ENCODE results near the gene SUPT20HL2. TPM values are rescaled to one million over a fixed set of nuclear protein-coding genes. Genes with fewer than 3 reads are reported as not detected.

Gene SUPT20HL2
- total and polyA plus RNA-seq, 2 experiments from 2014 or later = not detected

DNA sequence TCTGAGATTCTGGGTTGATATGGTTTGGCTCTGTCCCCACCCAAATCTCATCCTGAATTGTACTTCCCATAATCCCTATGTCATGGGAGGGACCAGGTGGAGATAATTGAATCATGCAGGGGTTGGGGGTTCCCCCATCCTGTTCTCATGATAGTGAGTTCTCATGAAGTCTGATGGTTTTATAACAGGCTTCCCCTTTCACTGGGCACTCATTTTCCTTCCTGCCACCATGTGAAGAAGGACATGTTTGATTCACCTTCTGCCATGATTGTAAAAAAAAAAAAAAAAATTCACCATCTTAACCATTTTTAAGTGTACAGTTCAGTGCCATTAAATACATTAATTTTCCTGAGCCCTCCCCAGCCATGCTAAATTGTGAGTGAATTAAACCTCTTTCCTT, 42.6 kb downstream of the SUPT20HL2 start:
- H3K4me3 ChIP-seq = no peak overlapping the region
- H3K36me3 ChIP-seq (ENCODE audit: low read depth) = no peaks in the 10 kb centered on the region
- TF ChIP-seq EZH2phosphoT487 (IDR thresholded peaks at IDR 0.05; ENCODE audit: insufficient read depth, low read depth) (no peak), EZH2 (IDR thresholded peaks at IDR 0.05; ENCODE audit: insufficient read depth, poor library complexity, severe bottlenecking) (no peak)
- H3K9me2 ChIP-seq (ENCODE audit: insufficient read depth) = no peaks in the 10 kb centered on the region
- peaks cover 7% of the 10 kb centered on the region; the same call in 1 of the 2 replicates for H3K4me1 ChIP-seq (ENCODE audit: insufficient read depth)
- no peaks in the 10 kb centered on the region for H3K27me3 ChIP-seq (replicated peaks; ENCODE audit: insufficient read depth)
- no peaks in the 10 kb centered on the region for H4K20me1 ChIP-seq (ENCODE audit: insufficient read depth)
- no peak for DNase-seq
- no peak overlapping the region for H3K9ac ChIP-seq
- H3K4me2 ChIP-seq (ENCODE audit: unreplicated experiment) = no peak overlapping the region
- no peak overlapping the region for H3K27ac ChIP-seq
- H3K9me3 ChIP-seq (ENCODE audit: low read depth) = no peaks in the 10 kb centered on the region
- in situ Hi-C loops (cut with MboI) = no loop called here
- no peaks in the 10 kb centered on the region; the same call in 1 of the 2 replicates for H3F3A ChIP-seq (ENCODE audit: insufficient read depth)
- H2AFZ ChIP-seq = no peak overlapping the region
- no peaks in the 10 kb centered on the region for H3K79me2 ChIP-seq (ENCODE audit: insufficient read depth)

DNA sequence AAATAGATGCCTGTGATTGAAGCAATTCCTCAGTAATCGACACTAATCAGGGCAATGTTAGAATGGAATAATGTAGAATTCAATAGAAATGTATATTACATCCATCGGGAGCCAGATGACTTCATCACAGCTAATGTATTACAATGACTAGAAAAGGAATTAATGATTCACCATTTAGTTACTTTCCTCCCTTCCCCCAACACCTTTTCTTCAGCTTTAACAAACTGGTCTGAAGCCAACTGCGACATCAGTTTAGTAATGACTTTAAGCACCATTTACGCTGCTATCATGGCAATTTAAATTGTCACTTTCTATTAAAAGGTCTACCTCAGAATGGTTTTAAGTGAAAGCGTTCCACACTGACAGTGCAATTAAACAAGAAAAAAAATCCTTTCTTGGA, 45.1 kb downstream of the SUPT20HL2 start:
- H3K9me2 ChIP-seq (ENCODE audit: insufficient read depth) = no peaks in the 10 kb centered on the region
- H2AFZ ChIP-seq = no peak overlapping the region
- no peaks in the 10 kb centered on the region for H4K20me1 ChIP-seq (ENCODE audit: insufficient read depth)
- TF ChIP-seq EZH2phosphoT487 (IDR thresholded peaks at IDR 0.05; ENCODE audit: insufficient read depth, low read depth) = no peak
- TF ChIP-seq EZH2 (IDR thresholded peaks at IDR 0.05; ENCODE audit: insufficient read depth, poor library complexity, severe bottlenecking) = no peak
- no peak overlapping the region for H3K4me3 ChIP-seq
- WGBS, 2 experiments (ENCODE audit: low coverage in 1 of 2, low lambda C conversion rate in 2 of 2, missing lambda C conversion rate in 2 of 2) = 93 to 96% methylated on average over 5 of the region's 5 CpGs
- H3K4me2 ChIP-seq (ENCODE audit: unreplicated experiment) = no peak overlapping the region
- H3K27me3 ChIP-seq (replicated peaks; ENCODE audit: insufficient read depth) = no peaks in the 10 kb centered on the region
- H3K4me1 ChIP-seq (ENCODE audit: insufficient read depth) = peaks cover 7% of the 10 kb centered on the region; the same call in 1 of the 2 replicates
- H3F3A ChIP-seq (ENCODE audit: insufficient read depth) = no peaks in the 10 kb centered on the region; the same call in 1 of the 2 replicates
- H3K79me2 ChIP-seq (ENCODE audit: insufficient read depth) = no peaks in the 10 kb centered on the region
- in situ Hi-C loops (cut with MboI) = no loop called here
- H3K9me3 ChIP-seq (ENCODE audit: low read depth) = no peaks in the 10 kb centered on the region
- no peak for DNase-seq
- no peaks in the 10 kb centered on the region for H3K36me3 ChIP-seq (ENCODE audit: low read depth)
- no peak overlapping the region for H3K9ac ChIP-seq
- H3K27ac ChIP-seq = no peak overlapping the region

DNA sequence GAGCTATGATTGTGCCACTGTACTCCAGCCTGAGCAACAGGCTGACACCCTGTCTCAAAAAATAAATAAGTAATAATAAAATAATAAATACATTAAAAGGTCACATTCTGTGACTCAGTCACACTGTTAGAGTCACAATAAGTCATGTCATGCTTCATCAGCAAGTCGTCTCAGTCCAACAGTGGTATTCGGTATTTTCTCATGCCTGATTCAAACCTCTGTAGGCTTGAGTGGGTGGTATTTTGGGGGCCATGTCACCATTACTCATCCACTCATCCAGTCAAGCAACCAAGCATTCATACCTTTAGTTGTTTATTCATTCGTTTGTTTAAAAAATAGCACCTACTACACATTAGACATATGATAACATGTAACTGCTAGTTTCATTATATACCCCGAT, 46.9 kb downstream of the SUPT20HL2 start:
- no peak overlapping the region for H3K9ac ChIP-seq
- H3K4me2 ChIP-seq (ENCODE audit: unreplicated experiment) = no peak overlapping the region
- no peaks in the 10 kb centered on the region; the same call in 1 of the 2 replicates for H3F3A ChIP-seq (ENCODE audit: insufficient read depth)
- no peaks in the 10 kb centered on the region for H3K9me2 ChIP-seq (ENCODE audit: insufficient read depth)
- in situ Hi-C loops (cut with MboI) = no loop called here
- H3K4me1 ChIP-seq (ENCODE audit: insufficient read depth) = peaks cover 7% of the 10 kb centered on the region; the same call in 1 of the 2 replicates
- H2AFZ ChIP-seq = no peak overlapping the region
- TF ChIP-seq EZH2phosphoT487 (IDR thresholded peaks at IDR 0.05; ENCODE audit: insufficient read depth, low read depth) (no peak), EZH2 (IDR thresholded peaks at IDR 0.05; ENCODE audit: insufficient read depth, poor library complexity, severe bottlenecking) (no peak)
- H3K79me2 ChIP-seq (ENCODE audit: insufficient read depth) = no peaks in the 10 kb centered on the region
- H4K20me1 ChIP-seq (ENCODE audit: insufficient read depth) = no peaks in the 10 kb centered on the region
- no peak overlapping the region for H3K4me3 ChIP-seq
- H3K36me3 ChIP-seq (ENCODE audit: low read depth) = no peaks in the 10 kb centered on the region
- peak overlapping the region; percentile 43; the same call in 1 of the 2 replicates for H3K27ac ChIP-seq
- 17 to 18% methylated on average over 4 of the region's 4 CpGs for WGBS, 2 experiments (ENCODE audit: low coverage in 1 of 2, low lambda C conversion rate in 2 of 2, missing lambda C conversion rate in 2 of 2)
- H3K27me3 ChIP-seq (replicated peaks; ENCODE audit: insufficient read depth) = no peaks in the 10 kb centered on the region
- peak; percentile 69 for DNase-seq
- H3K9me3 ChIP-seq (ENCODE audit: low read depth) = no peaks in the 10 kb centered on the region

DNA sequence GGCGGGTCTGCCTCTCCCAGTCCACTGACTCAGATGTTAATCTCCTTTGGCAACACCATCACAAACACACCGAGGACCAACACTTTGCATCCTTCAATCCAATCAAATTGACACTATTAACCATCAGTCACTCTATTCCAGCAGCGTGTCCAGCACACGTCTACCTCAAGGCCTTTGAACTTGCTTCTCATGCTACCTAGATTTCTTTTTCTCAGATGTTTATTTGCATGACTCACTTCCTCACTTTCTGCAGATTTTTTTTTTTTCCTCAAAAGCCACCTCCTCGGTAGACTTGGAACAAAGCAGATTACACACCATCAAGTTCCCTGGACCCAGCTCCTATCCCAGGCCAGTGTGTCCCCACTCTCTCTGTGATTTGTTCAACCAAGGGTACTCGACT, 49.5 kb downstream of the SUPT20HL2 start:
- Histone ChIP-seq H3K27ac (no peak overlapping the region), H3K36me3 (ENCODE audit: low read depth) (no peaks in the 10 kb centered on the region), H3K4me2 (ENCODE audit: unreplicated experiment) (no peak overlapping the region), H3F3A (ENCODE audit: insufficient read depth) (no peaks in the 10 kb centered on the region; the same call in 1 of the 2 replicates), H3K4me3 (no peak overlapping the region), H4K20me1 (ENCODE audit: insufficient read depth) (no peaks in the 10 kb centered on the region), H3K9me2 (ENCODE audit: insufficient read depth) (no peaks in the 10 kb centered on the region), H3K9me3 (ENCODE audit: low read depth) (no peaks in the 10 kb centered on the region), H3K79me2 (ENCODE audit: insufficient read depth) (no peaks in the 10 kb centered on the region), H3K9ac (no peak overlapping the region), H3K4me1 (ENCODE audit: insufficient read depth) (peaks cover 7% of the 10 kb centered on the region; the same call in 1 of the 2 replicates), H3K27me3 (replicated peaks; ENCODE audit: insufficient read depth) (no peaks in the 10 kb centered on the region), H2AFZ (no peak overlapping the region)
- in situ Hi-C loops (cut with MboI) = no loop called here
- DNase-seq = peak; percentile 12
- TF ChIP-seq EZH2 (IDR thresholded peaks at IDR 0.05; ENCODE audit: insufficient read depth, poor library complexity, severe bottlenecking) (no peak), EZH2phosphoT487 (IDR thresholded peaks at IDR 0.05; ENCODE audit: insufficient read depth, low read depth) (no peak)
- 80 to 85% methylated on average over 6 of the region's 6 CpGs for WGBS, 2 experiments (ENCODE audit: low coverage in 1 of 2, low lambda C conversion rate in 2 of 2, missing lambda C conversion rate in 2 of 2)

DNA sequence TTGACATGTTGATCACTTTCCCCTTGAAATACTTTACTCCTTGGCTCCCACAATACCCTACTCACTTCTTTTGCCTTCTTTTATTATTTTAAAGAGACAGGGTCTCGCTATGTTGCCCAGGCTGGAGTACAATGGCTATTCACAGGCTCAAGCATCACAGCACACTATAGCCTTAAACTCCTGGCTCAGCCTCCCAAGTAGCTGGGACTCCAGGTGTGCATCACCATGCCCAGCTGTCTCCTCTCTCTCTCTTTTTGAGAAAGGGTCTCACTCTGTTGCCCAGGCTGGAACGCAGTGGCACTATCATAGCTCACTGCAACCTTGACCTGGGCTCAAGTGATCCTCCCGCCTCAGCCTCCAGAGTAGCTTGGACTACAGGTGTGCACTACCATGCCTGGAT, 51.6 kb downstream of the SUPT20HL2 start:
- no peak for TF ChIP-seq EZH2phosphoT487 (IDR thresholded peaks at IDR 0.05; ENCODE audit: insufficient read depth, low read depth)
- no peak for TF ChIP-seq EZH2 (IDR thresholded peaks at IDR 0.05; ENCODE audit: insufficient read depth, poor library complexity, severe bottlenecking)
- Histone ChIP-seq H3K36me3 (ENCODE audit: low read depth) (no peaks in the 10 kb centered on the region), H3K27ac (no peak overlapping the region), H3F3A (ENCODE audit: insufficient read depth) (no peaks in the 10 kb centered on the region; the same call in 1 of the 2 replicates), H3K4me3 (no peak overlapping the region), H3K9me2 (ENCODE audit: insufficient read depth) (no peaks in the 10 kb centered on the region), H3K9ac (no peak overlapping the region), H3K9me3 (ENCODE audit: low read depth) (no peaks in the 10 kb centered on the region), H3K27me3 (replicated peaks; ENCODE audit: insufficient read depth) (no peaks in the 10 kb centered on the region), H4K20me1 (ENCODE audit: insufficient read depth) (no peaks in the 10 kb centered on the region), H3K4me1 (ENCODE audit: insufficient read depth) (peaks cover 2% of the 10 kb centered on the region; the same call in 1 of the 2 replicates), H2AFZ (no peak overlapping the region), H3K79me2 (ENCODE audit: insufficient read depth) (no peaks in the 10 kb centered on the region), H3K4me2 (ENCODE audit: unreplicated experiment) (no peak overlapping the region)
- 93 to 98% methylated on average over 3 of the region's 3 CpGs for WGBS, 2 experiments (ENCODE audit: low coverage in 1 of 2, low lambda C conversion rate in 2 of 2, missing lambda C conversion rate in 2 of 2)
- in situ Hi-C loops (cut with MboI) = no loop called here
- DNase-seq = no peak

Other genes with a start within 250 kb of the SUPT20HL2 start
- gene ZFX, start 164.3 kb downstream of the SUPT20HL2 start, total RNA-seq (2014; rRNA removed; shearing (Covaris generic)) = 24.1 and 26.7 TPM in 2 replicates
- gene ZFX, start 164.3 kb downstream of the SUPT20HL2 start, polyA plus RNA-seq (2016; fragmentation: Nextera tagmentation; extraction: Ambion mirVana) = 16.7 and 19.6 TPM in 2 replicates
- not detected in 2 replicates for gene SUPT20HL1, start 46.6 kb upstream of the SUPT20HL2 start, total RNA-seq (2014; rRNA removed; shearing (Covaris generic))
- gene SUPT20HL1, start 46.6 kb upstream of the SUPT20HL2 start, polyA plus RNA-seq (2016; fragmentation: Nextera tagmentation; extraction: Ambion mirVana) = not detected in 2 replicates
- 7.0 and 8.7 TPM in 2 replicates for gene PDK3, start 151.2 kb upstream of the SUPT20HL2 start, total RNA-seq (2014; rRNA removed; shearing (Covaris generic))
- 5.8 and 6.6 TPM in 2 replicates for gene PDK3, start 151.2 kb upstream of the SUPT20HL2 start, polyA plus RNA-seq (2016; fragmentation: Nextera tagmentation; extraction: Ambion mirVana)

All from GM23248 (cell line).